OCI-LY7 (cell line): ENCODE measurements around the gene KLHL26. TPM values are rescaled to one million over a fixed set of nuclear protein-coding genes. Genes with fewer than 3 reads are reported as not detected.

Source experiments
- BruUV-seq: library from RNA; stranded (reverse); fragments of 400-500 nt; replicated peaks from 2 replicates; lab custom pipeline; 2021; lab: Mats Ljungman, UMichigan
- CTCF ChIA-PET: fragments of 300-600 bp; sonication (Branson Sonifier 250); formaldehyde crosslinking; loops from one replicate; lab custom pipeline; 2022; ENCODE audit warnings: antibody characterized with exemption; ENCODE audit not compliant: unreplicated experiment; lab: Charles Lee
- POLR2A ChIA-PET: fragments of 300-600 bp; sonication (Branson Sonifier 250); formaldehyde crosslinking; loops from one replicate; lab custom pipeline; 2022; ENCODE audit warnings: antibody characterized with exemption; lab: Charles Lee
- DNase-seq: peaks from one replicate; pipeline ENCODE4 v3.0.0-alpha.2; 2015; ENCODE audit warnings: low spot score
- H2AFZ ChIP-seq: fragments of 200-600 bp; sonication (generic), shearing (Covaris generic); 2 replicates; pipeline ENCODE4 v1.6.1; 2014; ENCODE audit warnings: mild to moderate bottlenecking, antibody characterized with exemption, low read length, moderate library complexity
- H3K27ac ChIP-seq: fragments of 200-600 bp; sonication (generic); 2 replicates; pipeline ENCODE4 v1.5.1; 2014; ENCODE audit warnings: mixed run types, low read depth, mild to moderate bottlenecking, moderate library complexity, low read length, inconsistent platforms; ENCODE audit not compliant: poor library complexity, severe bottlenecking
- H3K36me3 ChIP-seq: fragments of 200-600 bp; sonication (generic); 2 replicates; pipeline ENCODE4 v1.6.1; 2014; ENCODE audit warnings: mild to moderate bottlenecking, antibody characterized with exemption, low read length, moderate library complexity, mixed read lengths; ENCODE audit not compliant: insufficient read depth
- H3K4me1 ChIP-seq: fragments of 200-600 bp; sonication (generic); 2 replicates; pipeline ENCODE4 v1.5.1; 2014; ENCODE audit warnings: mild to moderate bottlenecking, low read length; ENCODE audit not compliant: insufficient read depth, poor library complexity, severe bottlenecking
- H3K4me2 ChIP-seq: fragments of 200-600 bp; sonication (generic); 2 replicates; pipeline ENCODE4 v1.6.1; 2014; ENCODE audit warnings: mild to moderate bottlenecking, low read length
- H3K4me3 ChIP-seq: fragments of 200-600 bp; sonication (generic); 2 replicates; pipeline ENCODE4 v1.5.1; 2014; ENCODE audit warnings: mild to moderate bottlenecking, low read depth, low read length; ENCODE audit not compliant: poor library complexity, severe bottlenecking
- H3K79me2 ChIP-seq: fragments of 200-600 bp; sonication (generic); 2 replicates; pipeline ENCODE4 v1.6.1; 2016; ENCODE audit warnings: low read depth, mild to moderate bottlenecking, low read length, moderate library complexity, mixed read lengths; ENCODE audit not compliant: insufficient read depth
- H3K9me2 ChIP-seq: fragments of 200-600 bp; sonication (generic); 2 replicates; pipeline ENCODE4 v1.6.1; 2016; ENCODE audit warnings: mild to moderate bottlenecking, low read length, mixed read lengths; ENCODE audit not compliant: insufficient read depth
- H3K9me3 ChIP-seq: fragments of 200-600 bp; sonication (generic); 2 replicates; pipeline ENCODE4 v1.6.1; 2014; ENCODE audit warnings: mild to moderate bottlenecking, mixed run types, low read length, mixed read lengths
- H4K20me1 ChIP-seq: fragments of 200-600 bp; sonication (generic); 2 replicates; pipeline ENCODE4 v1.6.1; 2014; ENCODE audit warnings: mild to moderate bottlenecking, antibody characterized with exemption, low read length, moderate library complexity, mixed read lengths; ENCODE audit not compliant: insufficient read depth
- CTCF ChIP-seq: fragments of 200-600 bp; sonication (generic); conservative IDR thresholded peaks from 2 replicates; pipeline ENCODE4 v1.5.1; 2014; ENCODE audit warnings: mild to moderate bottlenecking, antibody characterized with exemption, low read length, moderate library complexity, mixed read lengths
- EZH2phosphoT487 ChIP-seq: fragments of 200-600 bp; sonication (generic); IDR thresholded peaks from 2 replicates; pipeline ENCODE4 v1.6.1; 2018; ENCODE audit warnings: low read depth, borderline replicate concordance, mild to moderate bottlenecking, mixed run types, antibody characterized with exemption, low read length, moderate library complexity, mixed read lengths
- intact Hi-C: fragments of 100-400 bp; cut with micrococcal nuclease; formaldehyde crosslinking; loops from one replicate; pipeline ENCODE4 v1.10.0; 2022; ENCODE audit not compliant: unreplicated experiment
- total RNA-seq, 2 experiments: library from RNA; depleted of rRNA in 1 of 2; stranded (reverse); fragments of >200 nt in 1 of 2; shearing (Covaris generic) in 1 of 2; gene quantifications; 2 replicates each; pipeline ENCODE4 v1.2.3, GENCODE V29; 2014 to 2022

KLHL26 gene
- total RNA-seq, 2 experiments from 2014 or later: 1.0 to 8.9 TPM

GRCh38 chr19:18704971-18705370, 68.1 kb downstream of the KLHL26 start:
- ChIA-PET POLR2A (interaction anchor here (0.6 kb wide), 1 partner anchor 111 kb away, joined by 3 read pairs; no protein-coding TSS in a partner anchor), CTCF (no interaction called here)
- peaks cover 16% of the 10 kb centered on the region for H3K4me1 ChIP-seq
- no peaks in the 10 kb centered on the region for H3K36me3 ChIP-seq
- no peak for TF ChIP-seq EZH2phosphoT487
- TF ChIP-seq CTCF: no peak
- H3K79me2 ChIP-seq: no peaks in the 10 kb centered on the region
- H3K4me2 ChIP-seq: no peak overlapping the region
- no peaks in the 10 kb centered on the region for H4K20me1 ChIP-seq
- H3K4me3 ChIP-seq: no peak overlapping the region
- H3K9me3 ChIP-seq: no peaks in the 10 kb centered on the region
- no peaks in the 10 kb centered on the region for H3K9me2 ChIP-seq
- no TSS peak for BruUV-seq
- no peak for DNase-seq
- intact Hi-C loops: no loop called here
- H3K27ac ChIP-seq: no peak overlapping the region
- H2AFZ ChIP-seq: no peak overlapping the region

DNA sequence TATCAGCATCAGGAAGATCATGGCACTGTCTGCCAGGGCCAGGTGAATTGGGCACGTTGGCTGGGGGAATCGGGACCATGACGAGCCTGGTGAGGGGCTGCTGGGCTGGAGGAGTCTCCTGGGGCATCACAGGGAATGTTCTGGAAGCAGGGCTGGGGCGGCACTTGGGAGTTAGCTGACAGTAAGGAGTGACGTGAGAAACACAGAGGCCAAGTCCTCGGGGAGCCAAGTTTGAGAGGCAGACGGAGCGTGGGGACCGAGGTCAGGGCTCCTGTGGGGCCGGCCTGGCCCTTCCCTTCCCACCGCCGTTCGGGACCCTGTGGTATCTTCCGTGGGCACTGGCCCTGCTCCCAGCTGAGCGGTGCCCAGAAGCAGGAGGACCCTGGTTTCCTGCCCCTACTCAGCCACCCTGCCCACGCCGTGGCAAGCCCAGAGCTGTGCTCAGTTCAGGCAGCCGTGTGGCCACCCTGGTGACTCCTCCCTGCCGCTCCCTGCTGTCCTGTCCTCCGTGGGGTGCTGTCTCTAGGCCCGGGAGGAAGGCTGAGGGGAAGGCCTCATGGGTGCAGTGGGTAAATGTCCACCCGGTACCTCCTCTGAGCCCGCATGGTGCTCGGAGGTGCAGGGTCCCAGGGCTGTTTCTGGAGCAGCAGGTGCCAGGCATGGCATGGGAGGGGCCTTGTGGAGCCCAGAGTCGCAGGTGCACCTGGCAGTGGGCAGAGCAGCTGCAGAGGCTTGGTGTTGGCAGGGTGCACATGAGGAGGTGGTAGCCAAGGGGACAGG, 71.8 kb downstream of the KLHL26 start:
- TF ChIP-seq CTCF (no peak), EZH2phosphoT487 (no peak)
- no peaks in the 10 kb centered on the region for H3K4me1 ChIP-seq
- no peak overlapping the region for H3K4me3 ChIP-seq
- intact Hi-C loops: no loop called here
- no peaks in the 10 kb centered on the region for H4K20me1 ChIP-seq
- H3K9me3 ChIP-seq: no peaks in the 10 kb centered on the region
- no TSS peak for BruUV-seq
- no peak for DNase-seq
- ChIA-PET POLR2A (no interaction called here), CTCF (no interaction called here)
- H3K36me3 ChIP-seq: no peaks in the 10 kb centered on the region
- H2AFZ ChIP-seq: no peak overlapping the region
- H3K4me2 ChIP-seq: no peak overlapping the region
- no peak overlapping the region for H3K27ac ChIP-seq
- no peaks in the 10 kb centered on the region for H3K9me2 ChIP-seq
- no peaks in the 10 kb centered on the region for H3K79me2 ChIP-seq

DNA sequence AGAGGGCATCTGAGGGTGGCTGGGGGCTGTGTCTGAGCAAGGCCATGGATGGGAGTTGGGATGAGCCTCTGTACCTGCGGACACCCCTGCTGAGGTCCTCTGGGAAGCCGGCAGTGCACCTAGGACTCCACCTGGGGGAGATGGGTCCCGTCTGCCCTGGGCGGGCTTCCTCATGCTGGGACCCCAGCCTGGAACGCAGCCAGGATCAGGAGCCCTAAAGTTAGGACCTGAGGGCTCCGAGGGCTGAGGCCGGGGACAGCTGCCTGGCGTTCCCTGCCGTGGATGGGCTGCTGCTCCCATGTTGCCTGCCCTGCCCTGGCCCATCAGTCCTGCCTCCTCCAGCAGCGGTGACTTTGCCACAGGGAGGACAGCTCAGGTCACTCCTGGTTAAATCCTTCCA, 72.7 kb downstream of the KLHL26 start:
- BruUV-seq: no TSS peak
- no peak overlapping the region for H3K4me3 ChIP-seq
- H2AFZ ChIP-seq: no peak overlapping the region
- DNase-seq: no peak
- no peaks in the 10 kb centered on the region for H3K36me3 ChIP-seq
- H3K27ac ChIP-seq: no peak overlapping the region
- ChIA-PET POLR2A (no interaction called here), CTCF (no interaction called here)
- intact Hi-C loops: no loop called here
- no peak overlapping the region for H3K4me2 ChIP-seq
- H3K79me2 ChIP-seq: no peaks in the 10 kb centered on the region
- H3K9me3 ChIP-seq: no peaks in the 10 kb centered on the region
- H3K9me2 ChIP-seq: no peaks in the 10 kb centered on the region
- H3K4me1 ChIP-seq: no peaks in the 10 kb centered on the region
- H4K20me1 ChIP-seq: no peaks in the 10 kb centered on the region
- TF ChIP-seq CTCF (no peak), EZH2phosphoT487 (no peak)
